AG09309 (cell line): ENCODE results near the gene KCNH8.

Experiments
- DNase-seq: peaks from one replicate; pipeline ENCODE4 v3.0.0-alpha.2; 2010; ENCODE audit warnings: low read depth
- H3K4me3 ChIP-seq: 2 replicates; pipeline ENCODE4 v1.5.1; 2011; ENCODE audit warnings: mild to moderate bottlenecking, low read depth, low read length, moderate library complexity; ENCODE audit not compliant: control insufficient read depth
- CTCF ChIP-seq: IDR thresholded peaks from 2 replicates; pipeline ENCODE4 v1.5.1; 2011; ENCODE audit warnings: mild to moderate bottlenecking, low read depth, low read length, inconsistent platforms; ENCODE audit not compliant: insufficient read depth, control insufficient read depth; ENCODE audit errors: missing control alignments

Gene KCNH8

GRCh38 chr3:19446138-19446537, 297.8 kb downstream of the KCNH8 start:
- DNase-seq = no peak
- H3K4me3 ChIP-seq = no peak overlapping the region
- no peak for TF ChIP-seq CTCF

DNA sequence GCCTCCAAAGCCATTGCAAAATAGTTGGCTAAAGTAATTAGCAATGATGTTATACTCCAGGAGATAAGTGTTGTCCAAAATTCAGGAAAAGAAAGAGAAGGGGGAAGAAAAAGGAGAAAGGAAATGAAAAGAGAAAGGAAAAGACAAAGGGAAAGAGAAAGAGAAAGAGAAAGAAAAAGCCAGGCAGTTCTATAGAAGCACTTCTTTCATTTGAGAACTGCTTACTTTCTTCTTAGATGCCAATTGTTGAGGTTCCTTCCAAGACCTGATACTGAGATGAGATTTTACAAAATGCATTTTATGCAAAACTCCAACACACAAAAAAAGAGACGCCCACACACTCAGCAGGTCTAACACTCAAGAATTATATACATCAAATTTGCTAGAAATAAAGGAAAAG, 298.4 kb downstream of the KCNH8 start:
- no peak for TF ChIP-seq CTCF
- H3K4me3 ChIP-seq = no peak overlapping the region
- no peak for DNase-seq

GRCh38 chr3:19455546-19455945, 307.2 kb downstream of the KCNH8 start:
- no peak overlapping the region for H3K4me3 ChIP-seq
- TF ChIP-seq CTCF = no peak
- DNase-seq = no peak

DNA sequence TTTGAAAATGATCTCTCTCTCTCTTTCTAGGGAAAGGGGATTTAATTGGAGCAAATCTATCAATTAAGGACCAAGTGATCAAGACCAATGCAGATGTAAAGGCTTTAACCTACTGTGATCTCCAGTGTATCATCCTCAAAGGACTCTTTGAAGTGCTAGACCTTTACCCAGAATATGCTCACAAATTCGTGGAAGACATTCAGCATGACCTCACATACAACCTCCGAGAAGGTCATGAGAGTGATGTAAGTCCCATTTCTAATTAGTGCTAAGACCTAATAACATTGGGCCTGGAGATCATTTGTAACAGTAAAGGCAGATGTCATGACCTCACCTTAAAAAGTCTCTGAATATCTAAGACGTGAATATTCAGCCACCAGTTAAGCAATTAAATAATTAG, 308.4 kb downstream of the KCNH8 start:
- no peak for TF ChIP-seq CTCF
- H3K4me3 ChIP-seq = no peak overlapping the region
- DNase-seq = no peak

DNA sequence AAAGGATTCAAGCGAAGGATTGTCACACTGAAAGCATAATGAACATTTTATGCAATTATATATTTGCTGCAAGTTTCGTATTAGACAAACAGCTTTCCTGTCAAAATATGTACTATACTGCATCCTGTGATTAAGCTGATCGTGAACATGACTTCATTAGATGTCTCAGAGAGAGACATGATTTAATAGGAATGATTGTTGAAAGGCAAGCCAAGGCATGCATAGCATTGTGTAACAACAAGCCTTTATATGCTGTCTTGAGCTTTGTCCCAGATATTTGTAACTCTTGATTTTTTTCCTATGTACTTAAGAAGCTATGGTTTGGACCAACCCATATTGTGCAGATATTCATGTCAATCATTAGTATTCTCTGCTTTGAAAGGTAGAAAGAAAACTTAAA, 309.1 kb downstream of the KCNH8 start:
- no peak for TF ChIP-seq CTCF
- H3K4me3 ChIP-seq = no peak overlapping the region
- DNase-seq = no peak

DNA sequence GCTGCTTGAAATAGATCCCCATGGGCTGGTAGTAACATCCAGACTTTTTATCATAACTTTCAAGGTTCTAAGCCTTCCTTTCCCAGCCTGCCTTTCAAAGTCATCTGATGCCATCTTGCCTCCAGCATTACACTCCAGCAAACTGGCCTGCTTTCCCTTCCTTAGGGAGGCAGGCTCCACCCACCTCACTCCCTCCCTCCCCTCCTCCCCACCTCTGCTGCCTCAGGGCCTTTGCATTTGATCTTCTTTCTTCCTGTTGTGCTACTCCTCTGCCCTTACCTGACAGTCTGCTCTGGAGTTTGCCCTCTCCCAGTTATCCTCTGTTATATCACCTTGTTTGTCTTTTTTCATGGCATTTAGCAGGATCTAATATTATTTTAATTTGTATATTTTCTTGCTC, 319.5 kb downstream of the KCNH8 start:
- TF ChIP-seq CTCF = no peak
- no peak overlapping the region for H3K4me3 ChIP-seq
- DNase-seq = no peak

DNA sequence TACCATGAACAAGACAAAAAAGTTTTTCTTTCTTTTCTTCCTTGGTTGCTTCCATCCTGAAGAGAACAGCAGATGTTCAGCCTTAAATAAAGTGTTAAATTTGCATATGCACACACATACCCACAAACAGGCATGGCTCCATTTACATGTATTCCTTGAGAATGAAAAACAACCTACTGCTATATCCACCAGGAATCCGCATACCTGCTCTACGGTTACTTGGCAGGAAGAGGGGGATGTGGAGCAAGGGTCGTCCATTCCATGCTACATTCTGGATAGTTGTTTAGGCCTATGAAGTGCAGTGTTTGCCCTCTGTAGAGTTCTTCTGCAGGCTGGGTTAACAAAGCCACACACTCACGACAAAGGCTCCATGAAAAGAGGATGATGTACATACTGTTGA, 322.8 kb downstream of the KCNH8 start:
- TF ChIP-seq CTCF = no peak
- DNase-seq = no peak
- H3K4me3 ChIP-seq = no peak overlapping the region
